ENCODE results near the gene CSTF2.

GRCh38 chrX:100830143-100830542 is 10.0 kb downstream of the CSTF2 start:
- no peak for TF ChIP-seq CTCF (IDR thresholded peaks at IDR 0.05)
- TF ChIP-seq POLR2A (IDR thresholded peaks at IDR 0.05) = no peak

Data from adrenal gland (tissue), 5 donors.